ENCODE measurements around the gene COLGALT1. TPM values are rescaled to one million over a fixed set of nuclear protein-coding genes. Genes with fewer than 3 reads are reported as not detected.

COLGALT1 gene
- total and polyA plus RNA-seq, 10 of the 15 experiments (the other 5 are each of a cell fraction or from before 2014, with no cell fraction given): 1.2 to 78.8 (median 29.8) TPM

DNA sequence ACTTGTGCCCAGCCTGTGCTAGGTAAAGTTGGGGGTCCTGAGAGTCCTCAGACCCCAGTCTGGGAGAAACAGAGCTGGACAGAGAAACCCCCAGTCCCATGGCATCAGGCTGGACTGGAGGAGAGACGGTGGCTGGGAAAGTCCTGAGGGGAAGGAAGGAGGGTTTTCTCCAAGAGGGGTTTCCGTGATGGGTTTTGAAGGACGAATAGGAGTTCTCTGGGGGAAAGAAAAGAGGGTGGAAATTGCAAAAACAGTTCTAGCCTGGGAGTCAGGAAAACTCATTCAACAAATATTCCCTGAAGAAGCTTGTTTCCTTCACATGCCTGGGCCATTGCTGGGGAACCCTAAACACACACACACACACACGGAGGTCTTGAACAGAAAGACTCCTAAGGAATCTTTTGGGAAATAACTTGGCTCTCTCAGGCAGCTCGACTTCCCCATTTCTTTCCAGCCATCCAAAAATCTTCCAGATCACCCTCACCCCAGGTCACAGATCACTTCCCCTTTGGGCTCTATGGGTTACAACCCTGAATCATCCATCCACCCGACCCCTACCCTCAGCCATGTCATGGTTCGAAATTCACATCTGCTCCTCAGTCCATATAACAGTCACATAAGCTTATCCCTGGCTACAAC is 47.5 kb downstream of the COLGALT1 start:
- no peak for ATAC-seq
- WGBS (ENCODE audit: insufficient coverage, insufficient replicate concordance, low lambda C conversion rate, missing lambda C conversion rate): 31% methylated on average over 7 of the region's 7 CpGs
- no peaks in the 10 kb centered on the region for H3K9me3 ChIP-seq (replicated peaks; ENCODE audit: control insufficient read depth, insufficient read depth, low read length)
- peaks cover 6% of the 10 kb centered on the region; the same call in 1 of the 2 replicates for H3K4me1 ChIP-seq (ENCODE audit: control insufficient read depth, insufficient read depth, low read length)
- no peak overlapping the region for H3K4me3 ChIP-seq
- CTCF ChIA-PET: no interaction called here
- H4K20me1 ChIP-seq (ENCODE audit: control insufficient read depth, insufficient read depth): no peaks in the 10 kb centered on the region
- RAD21 ChIA-PET (ENCODE audit: unreplicated experiment): no interaction called here
- intact Hi-C loops (cut with micrococcal nuclease; ENCODE audit: unreplicated experiment) (no loop called here), in situ Hi-C loops (cut with MboI) (no loop called here)
- no peaks in the 10 kb centered on the region for H3K79me2 ChIP-seq (ENCODE audit: control insufficient read depth, insufficient read depth, low read length)
- TF ChIP-seq BACH1 (IDR thresholded peaks at IDR 0.05; ENCODE audit: borderline replicate concordance): no peak
- no peak for TF ChIP-seq EP300 (IDR thresholded peaks at IDR 0.05; ENCODE audit: borderline replicate concordance in 1 of 2, control insufficient read depth in 1 of 2, low read depth in 2 of 2, low read length in 2 of 2)
- TF ChIP-seq SP1 (IDR thresholded peaks at IDR 0.05; ENCODE audit: low read depth, low read length): no peak
- no peak for TF ChIP-seq ZBED1 (IDR thresholded peaks at IDR 0.05; ENCODE audit: borderline replicate concordance)
- no peak for TF ChIP-seq CREM (IDR thresholded peaks at IDR 0.05; ENCODE audit: low read depth)
- TF ChIP-seq MEF2B (IDR thresholded peaks at IDR 0.05; ENCODE audit: partially characterized antibody, poor library complexity, severe bottlenecking): no peak
- TF ChIP-seq BRCA1 (IDR thresholded peaks at IDR 0.05; ENCODE audit: low read depth, low read length): no peak
- TF ChIP-seq EGR1 (IDR thresholded peaks at IDR 0.05; ENCODE audit: borderline replicate concordance in 1 of 2, low read depth in 2 of 2, low read length in 2 of 2): no peak
- TF ChIP-seq MYB (IDR thresholded peaks at IDR 0.05; ENCODE audit: borderline replicate concordance, low read depth, low read length): no peak
- TF ChIP-seq KLF5 (IDR thresholded peaks at IDR 0.05; ENCODE audit: partially characterized antibody): no peak
- H3K27ac ChIP-seq (ENCODE audit: control insufficient read depth, insufficient read depth): no peak overlapping the region
- SMC1A ChIA-PET (ENCODE audit: uncharacterized antibody, unreplicated experiment): interaction anchor here (0.6 kb wide), 1 partner anchor 93 kb away, joined by 3 read pairs; no protein-coding TSS in a partner anchor
- no peak for DNase-seq (ENCODE audit: low read depth, low spot score)
- H3K9ac ChIP-seq (ENCODE audit: control insufficient read depth, insufficient read depth, low read length): no peak overlapping the region
- H3K4me2 ChIP-seq (ENCODE audit: control insufficient read depth, insufficient read depth): no peak overlapping the region
- no peaks in the 10 kb centered on the region for H3K27me3 ChIP-seq (replicated peaks in 1 of 2; ENCODE audit: control insufficient read depth in 2 of 2, insufficient read depth in 2 of 2, low read length in 1 of 2)
- no peak overlapping the region for H2AFZ ChIP-seq (ENCODE audit: control insufficient read depth, low read depth, low read length)
- POLR2A ChIA-PET: interaction anchor here (0.7 kb wide), 1 partner anchor 435 kb away, joined by 4 read pairs; no protein-coding TSS in a partner anchor
- FAIRE-seq: no peak
- H3K36me3 ChIP-seq (ENCODE audit: control insufficient read depth in 2 of 2, insufficient read depth in 2 of 2, low read length in 1 of 2): no peaks in the 10 kb centered on the region
- BruUV-seq (replicated peaks): no TSS peak

Measured in GM12878 (cell line).